COR-L47 (cell line): Measurements from ENCODE around the gene SCT.

Experiments
- DNase-seq: peaks from one replicate; lab custom pipeline; 2025; lab: John Stamatoyannopoulos, UW

The SCT gene

GRCh38 chr11:643849-644738 lies 17.1 kb upstream of the SCT start:
- no peak for DNase-seq

DNA sequence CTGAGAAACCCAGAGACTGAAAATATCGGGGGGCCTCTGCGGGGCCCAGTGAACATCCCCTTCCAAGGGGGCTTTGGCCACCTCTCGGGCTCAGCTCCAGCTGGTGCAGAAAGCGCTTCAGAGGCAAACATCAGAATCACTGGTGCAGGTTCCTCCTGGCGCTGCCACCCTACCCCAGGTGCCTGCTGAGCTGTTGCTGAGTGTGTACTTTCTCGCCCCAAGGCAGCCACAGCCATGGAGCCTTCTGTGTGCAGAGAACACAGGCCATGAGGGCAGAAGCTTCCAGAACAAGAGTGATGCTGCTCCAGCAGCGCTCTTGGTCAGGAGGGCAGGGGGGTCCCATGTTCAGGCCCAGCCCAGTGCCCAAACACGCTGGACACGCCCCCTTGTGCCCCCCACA lies 16.4 kb upstream of the SCT start:
- no peak for DNase-seq

DNA sequence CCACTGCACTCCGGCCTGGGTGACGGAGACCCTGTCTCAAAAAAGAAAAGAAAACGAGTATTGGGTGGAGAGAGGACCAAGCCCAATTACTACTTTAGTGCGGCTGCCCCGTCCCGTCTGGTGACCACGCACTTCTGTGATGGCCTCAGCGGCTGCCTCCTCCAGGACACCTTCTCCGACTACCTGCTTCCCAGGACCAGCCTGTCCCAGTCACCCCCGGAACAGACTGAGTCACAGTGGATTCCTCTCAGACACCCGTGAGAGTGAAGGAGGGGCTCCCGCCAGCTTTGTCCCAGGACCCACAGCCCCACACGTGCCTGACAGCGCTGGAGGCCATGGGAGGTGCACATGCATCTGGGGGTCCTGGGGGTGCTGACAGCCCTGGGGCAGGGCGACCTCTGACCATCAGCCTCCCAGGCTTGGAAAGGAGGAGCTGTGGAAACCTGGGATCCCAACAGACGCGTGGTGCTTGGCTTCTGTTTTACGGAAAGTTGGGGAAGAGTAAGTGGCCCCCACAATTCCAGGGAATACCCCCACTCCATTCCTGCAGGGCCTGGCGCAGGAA lies 14.9 kb upstream of the SCT start:
- DNase-seq, result no peak

DNA sequence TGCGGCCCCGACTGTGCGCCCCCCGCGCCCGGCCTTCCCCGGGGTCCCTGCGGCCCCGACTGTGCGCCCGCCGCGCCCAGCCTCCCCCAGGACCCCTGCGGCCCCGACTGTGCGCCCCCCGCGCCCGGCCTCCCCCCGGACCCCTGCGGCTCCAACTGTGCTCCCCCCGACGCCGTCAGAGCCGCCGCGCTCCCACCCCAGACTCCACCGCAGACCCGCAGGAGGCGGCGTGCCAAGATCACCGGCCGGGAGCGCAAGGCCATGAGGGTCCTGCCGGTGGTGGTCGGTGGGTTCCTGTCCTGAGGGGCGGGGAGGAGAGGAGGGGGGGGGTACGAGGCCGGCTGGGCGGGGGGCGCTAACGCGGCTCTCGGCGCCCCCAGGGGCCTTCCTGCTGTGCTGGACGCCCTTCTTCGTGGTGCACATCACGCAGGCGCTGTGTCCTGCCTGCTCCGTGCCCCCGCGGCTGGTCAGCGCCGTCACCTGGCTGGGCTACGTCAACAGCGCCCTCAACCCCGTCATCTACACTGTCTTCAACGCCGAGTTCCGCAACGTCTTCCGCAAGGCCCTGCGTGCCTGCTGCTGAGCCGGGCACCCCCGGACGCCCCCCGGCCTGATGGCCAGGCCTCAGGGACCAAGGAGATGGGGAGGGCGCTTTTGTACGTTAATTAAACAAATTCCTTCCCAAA lies 13.2 kb upstream of the SCT start:
- no peak for DNase-seq

GRCh38 chr11:639332-639955 lies 12.5 kb upstream of the SCT start:
- no peak for DNase-seq

DNA sequence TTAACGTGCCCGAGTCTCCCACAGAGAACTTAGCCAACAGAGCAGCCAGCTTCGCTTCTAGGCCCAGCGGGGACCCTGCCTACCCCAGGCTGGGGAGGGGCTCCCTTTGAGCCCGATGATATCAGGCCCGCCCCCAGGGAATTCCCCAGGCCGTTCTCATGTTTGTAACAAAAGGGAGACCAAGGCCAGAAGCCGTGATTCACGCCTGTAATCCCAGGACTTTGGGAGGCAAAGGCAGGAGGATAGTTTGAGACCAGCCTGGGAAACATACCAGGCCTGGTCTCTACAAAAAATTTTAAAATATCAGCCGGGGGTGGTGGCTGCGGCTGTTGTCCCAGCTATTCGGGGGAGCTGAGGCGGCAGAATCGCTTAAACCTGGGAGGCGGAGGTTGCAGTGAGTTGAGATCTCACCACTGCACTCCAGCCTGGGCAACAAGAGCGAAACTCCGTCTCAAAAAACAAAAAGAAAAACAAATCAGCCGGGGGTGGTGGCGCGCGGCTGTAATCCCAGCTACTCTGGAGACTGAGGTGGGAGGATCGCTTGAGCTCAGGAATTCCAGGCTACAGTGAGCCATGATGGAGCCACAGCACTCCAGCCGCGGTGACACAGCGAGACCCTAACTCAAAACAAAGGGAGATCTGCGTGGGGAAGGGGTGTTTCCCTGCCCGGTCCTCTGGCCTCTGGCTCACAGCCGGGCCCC lies 11.8 kb upstream of the SCT start:
- DNase-seq, result no peak

GRCh38 chr11:637593-638521 lies 10.9 kb upstream of the SCT start:
- no peak for DNase-seq

DNA sequence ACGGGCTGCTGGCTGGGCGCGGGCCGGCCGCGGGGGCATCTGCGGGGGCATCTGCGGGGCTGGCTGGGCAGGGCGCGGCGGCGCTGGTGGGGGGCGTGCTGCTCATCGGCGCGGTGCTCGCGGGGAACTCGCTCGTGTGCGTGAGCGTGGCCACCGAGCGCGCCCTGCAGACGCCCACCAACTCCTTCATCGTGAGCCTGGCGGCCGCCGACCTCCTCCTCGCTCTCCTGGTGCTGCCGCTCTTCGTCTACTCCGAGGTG lies 10.3 kb upstream of the SCT start:
- DNase-seq, result no peak

DNA sequence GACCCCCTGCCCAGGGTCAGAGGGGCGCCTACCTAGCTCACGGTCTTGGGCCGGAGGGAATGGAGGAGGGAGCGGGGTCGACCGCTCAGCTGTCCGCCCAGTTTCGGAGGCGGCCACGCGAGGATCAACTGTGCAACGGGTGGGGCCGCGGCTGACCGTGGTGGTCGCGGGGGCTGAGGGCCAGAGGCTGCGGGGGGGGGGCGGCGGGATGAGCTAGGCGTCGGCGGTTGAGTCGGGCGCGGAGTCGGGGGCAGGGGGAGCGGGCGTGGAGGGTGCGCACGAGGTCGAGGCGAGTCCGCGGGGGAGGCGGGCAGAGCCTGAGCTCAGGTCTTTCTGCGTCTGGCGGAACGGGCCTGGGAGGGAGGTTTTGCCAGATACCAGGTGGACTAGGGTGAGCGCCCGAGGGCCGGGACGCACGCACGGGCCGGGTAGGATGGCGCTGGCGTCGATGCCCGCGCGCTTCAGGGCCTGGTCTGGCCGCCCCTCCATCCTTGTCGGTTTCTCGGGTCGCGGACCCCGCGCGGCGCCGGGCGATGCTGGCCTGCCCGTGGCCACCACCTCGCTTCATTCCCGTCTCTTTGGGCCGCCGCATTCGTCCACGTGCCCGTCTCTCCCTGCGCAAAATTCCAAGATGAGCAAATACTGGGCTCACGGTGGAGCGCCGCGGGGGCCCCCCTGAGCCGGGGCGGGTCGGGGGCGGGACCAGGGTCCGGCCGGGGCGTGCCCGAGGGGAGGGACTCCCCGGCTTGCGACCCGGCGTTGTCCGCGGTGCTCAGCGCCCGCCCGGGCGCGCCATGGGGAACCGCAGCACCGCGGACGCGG lies 9.7 kb upstream of the SCT start, which contains the start of gene DRD4:
Gene DRD4 (plus strand): TSS at position 759 of the 822 bp plus-strand sequence. CDS start 36 bp downstream, at position 795.
- DNase-seq, result no peak

DNA sequence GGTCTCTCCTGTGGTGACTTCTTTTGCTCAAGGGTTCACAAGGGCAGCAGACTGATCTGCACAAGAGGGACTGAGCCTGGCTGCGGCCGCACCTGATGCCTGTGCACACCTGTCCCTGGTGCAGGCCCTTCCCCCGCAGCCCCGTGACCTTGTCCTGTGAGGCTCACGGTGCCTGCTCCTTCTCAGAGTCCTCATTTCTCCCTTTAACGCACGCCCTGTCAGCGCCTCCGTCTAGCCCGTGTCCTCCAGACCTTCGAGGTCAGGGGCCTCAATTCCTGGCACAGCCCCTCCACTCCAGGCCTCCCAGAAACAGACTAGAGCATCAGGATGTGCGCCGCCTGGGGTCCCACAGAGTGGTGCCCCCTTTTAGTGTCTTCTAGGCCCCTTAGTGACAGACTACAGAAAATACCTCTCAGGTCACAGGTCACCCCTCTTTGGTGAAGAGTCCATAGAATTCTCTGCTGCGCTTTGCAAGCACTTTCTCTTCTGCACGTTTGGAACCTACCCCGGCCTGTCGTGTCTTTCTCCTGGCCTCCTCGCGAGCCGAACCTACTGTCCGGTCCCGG lies 9.0 kb upstream of the SCT start:
- no peak for DNase-seq

GRCh38 chr11:630871-631270 lies 3.9 kb upstream of the SCT start:
- DNase-seq, result no peak

DNA sequence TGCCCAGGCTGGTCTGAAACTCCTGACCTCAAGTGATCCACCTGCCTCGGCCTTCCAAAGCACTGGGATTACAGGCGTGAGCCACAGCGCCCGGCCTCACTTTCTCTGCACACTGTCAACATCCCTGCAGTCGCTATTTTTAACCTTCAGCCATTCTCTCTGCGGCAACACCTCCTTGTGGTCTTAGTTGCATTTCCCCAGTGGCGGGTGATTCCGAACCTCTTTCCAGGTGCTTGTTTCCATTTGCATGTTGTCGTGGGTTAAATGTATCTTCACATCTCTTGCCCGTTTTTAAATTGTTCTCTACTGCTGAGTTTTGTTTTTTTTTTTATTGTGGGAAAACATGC lies 2.2 kb upstream of the SCT start:
- DNase-seq, result no peak

DNA sequence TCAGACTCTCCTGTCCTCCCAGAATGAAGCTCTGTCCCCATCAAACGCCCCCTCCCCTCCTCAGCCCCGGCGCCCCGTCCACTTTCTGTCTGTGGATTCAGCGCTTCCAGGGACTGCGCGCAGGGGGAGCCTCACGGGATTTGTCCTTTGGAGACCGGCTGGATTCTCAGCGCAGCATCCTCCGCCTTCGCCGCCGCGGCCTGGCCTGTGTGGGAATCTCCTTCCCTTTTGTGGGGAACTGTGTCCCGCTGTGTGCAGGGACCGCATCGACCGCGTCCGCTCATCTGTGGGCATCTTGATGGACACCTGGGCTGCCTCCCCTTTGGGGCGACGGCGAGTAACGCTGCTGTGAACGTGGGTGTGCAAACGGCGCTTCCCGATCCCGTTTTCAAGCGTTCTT lies 1.1 kb upstream of the SCT start:
- no peak for DNase-seq

DNA sequence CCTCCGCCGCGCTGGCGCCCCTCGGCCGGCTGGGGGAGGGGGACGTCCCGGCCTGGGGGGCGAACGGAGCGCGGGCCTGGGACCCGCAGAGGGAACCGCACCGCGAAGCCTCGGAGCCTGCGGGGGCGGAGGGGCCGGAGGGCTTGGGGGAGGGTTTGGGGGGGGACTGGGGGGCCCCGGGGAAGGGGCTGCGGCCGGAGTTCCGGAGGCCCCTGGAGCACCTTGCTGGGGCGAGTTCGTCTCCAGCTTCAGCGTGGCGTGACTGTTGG lies 261 bp upstream of the SCT start:
- no peak for DNase-seq

DNA sequence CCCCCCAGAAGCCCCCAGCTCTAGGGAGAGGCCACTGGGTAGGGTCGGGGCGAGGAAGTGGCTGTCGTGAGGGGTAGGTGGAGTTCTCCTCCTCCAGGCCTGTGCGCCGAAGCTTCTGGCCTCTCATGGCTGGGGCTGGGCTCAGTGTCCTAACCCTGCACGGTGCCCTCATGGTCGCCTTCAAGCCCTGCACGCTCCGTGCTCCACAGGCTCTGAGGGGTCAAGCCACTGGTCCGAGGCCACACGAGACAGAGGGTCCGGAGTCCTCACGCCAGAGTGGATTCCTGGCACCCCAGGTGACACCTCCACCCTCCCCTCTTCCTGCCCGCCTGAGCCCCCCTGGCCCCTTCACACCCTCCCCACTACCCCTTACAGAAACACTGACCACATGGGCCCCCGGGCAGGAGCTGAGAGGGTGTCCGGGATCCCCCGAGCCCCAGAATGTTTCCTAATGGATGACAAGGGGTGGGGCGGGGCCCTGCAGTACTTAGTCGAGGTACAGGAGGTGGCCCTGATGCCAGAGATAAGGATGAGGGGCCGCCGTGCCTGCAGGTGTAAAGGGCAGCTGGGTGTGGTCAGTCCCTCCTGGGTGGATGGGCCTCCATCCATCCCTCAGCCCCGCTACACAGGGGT lies 1.2 kb downstream of the SCT start:
- DNase-seq, result no peak

GRCh38 chr11:624705-625635 lies 2.0 kb downstream of the SCT start, which contains the start of gene CDHR5:
TSS of gene CDHR5 (minus strand) at chr11:624955. CDS start at chr11:624902, 53 bp downstream.
- DNase-seq, result no peak

DNA sequence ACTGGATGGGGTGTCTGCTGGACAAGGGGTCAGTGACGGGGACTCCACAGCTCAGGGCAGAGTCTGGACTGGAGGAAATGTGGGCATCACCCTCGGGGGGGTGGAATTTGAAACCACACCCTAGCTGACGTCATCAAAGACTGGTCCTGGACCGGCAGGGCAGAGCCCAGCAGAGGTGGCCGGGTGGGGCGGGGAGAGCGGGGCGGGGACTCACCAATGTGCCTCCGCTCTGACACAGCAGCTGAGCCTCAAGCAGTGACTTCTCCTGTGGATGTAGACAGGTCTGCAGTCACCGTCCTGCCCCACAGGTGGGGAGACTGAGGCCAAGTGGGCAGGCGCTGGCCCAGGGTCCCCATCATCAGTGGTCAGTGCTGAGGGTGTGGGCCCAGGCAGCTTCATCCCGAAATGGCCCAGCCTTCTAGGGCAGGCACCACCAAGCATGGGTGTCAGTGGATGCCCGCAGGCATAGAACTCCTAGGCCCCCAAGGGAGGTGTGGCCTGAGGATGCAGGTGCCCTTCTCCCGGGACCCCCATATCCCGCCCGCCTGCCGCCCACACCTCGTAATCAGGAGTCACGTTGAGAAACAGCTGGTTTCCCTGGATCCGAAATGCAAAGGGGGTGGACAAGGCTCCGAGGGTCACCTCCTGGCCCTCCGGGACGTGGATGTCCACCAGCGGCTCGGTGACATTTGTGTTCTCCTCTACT lies 2.8 kb downstream of the SCT start:
- no peak for DNase-seq

- no peak for DNase-seq
Measured at GRCh38 chr11:623349-623869, 3.6 kb downstream of the SCT start.
